Mammary epithelial cell (primary cell): ENCODE results near the gene MIGA1.

Experiments used
- CTCF ChIP-seq, 2 donors: IDR thresholded peaks in 1 of 2; conservative IDR thresholded peaks in 1 of 2; 2 replicates each; pipeline ENCODE4 v1.5.1; 2011 to 2012; ENCODE audit warnings: inconsistent platforms in 2 of 2, low read length in 2 of 2, mild to moderate bottlenecking in 2 of 2, control low read depth in 1 of 2, low read depth in 1 of 2; ENCODE audit not compliant: insufficient read depth in 1 of 2; ENCODE audit errors: extremely low read depth in 1 of 2
- EZH2 ChIP-seq: IDR thresholded peaks from 2 replicates; pipeline ENCODE4 v1.6.1; 2012; ENCODE audit warnings: low read length, inconsistent platforms, borderline replicate concordance

GRCh38 chr1:77828098-77828497, 48.6 kb downstream of the MIGA1 start:
- TF ChIP-seq CTCF (conservative IDR thresholded peaks at IDR 0.05 in 1 of 2, IDR thresholded peaks at IDR 0.05 in 1 of 2; ENCODE audit: extremely low read depth in 1 of 2, insufficient read depth in 1 of 2, low read depth in 1 of 2, low read length in 2 of 2) (no peak), EZH2 (no peak)
